WI38 (cell line): ENCODE measurements around the gene C1RL.
"Not testable (repeated sequence)": the region's sequence is repeated elsewhere in the genome, so short reads cannot be mapped to it uniquely, and the experiment has no call there.

ENCODE experiments used
- H3K4me3 ChIP-seq: 2 replicates; pipeline ENCODE4 v1.5.1; 2011; ENCODE audit warnings: low read depth, mild to moderate bottlenecking, control low read depth, low read length
- CTCF ChIP-seq: IDR thresholded peaks from 2 replicates; pipeline ENCODE4 v1.5.1; 2012; ENCODE audit warnings: low read depth, mild to moderate bottlenecking, control low read depth, low read length

C1RL gene

GRCh38 chr12:7114008-7114407 is 5.0 kb upstream of the C1RL start:
- no peak overlapping the region for H3K4me3 ChIP-seq
- no peak for TF ChIP-seq CTCF

- peak; percentile 82 for TF ChIP-seq CTCF
- no peak overlapping the region for H3K4me3 ChIP-seq
These were observed 4.4 kb upstream of the C1RL start for GRCh38 chr12:7113389-7113871.

DNA sequence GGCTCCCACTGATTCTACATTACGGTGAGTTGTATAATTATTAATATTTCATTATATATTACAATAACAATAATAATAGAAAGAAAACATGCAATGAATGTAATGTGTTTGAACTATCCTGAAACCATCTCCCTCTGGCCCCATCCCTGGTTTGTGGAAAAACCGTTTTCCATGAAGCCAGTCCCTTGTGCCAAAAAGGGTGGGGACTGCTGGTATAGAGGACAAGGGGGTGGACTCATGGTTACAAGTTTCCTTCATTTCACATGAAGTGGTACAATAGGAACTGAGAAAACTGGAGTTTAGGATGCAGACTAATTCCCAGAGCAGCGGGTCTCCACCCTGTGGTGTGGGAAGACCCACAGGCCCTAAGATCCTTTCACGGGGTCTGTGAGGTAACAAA is 3.0 kb upstream of the C1RL start:
- H3K4me3 ChIP-seq: no peak overlapping the region
- no peak for TF ChIP-seq CTCF

DNA sequence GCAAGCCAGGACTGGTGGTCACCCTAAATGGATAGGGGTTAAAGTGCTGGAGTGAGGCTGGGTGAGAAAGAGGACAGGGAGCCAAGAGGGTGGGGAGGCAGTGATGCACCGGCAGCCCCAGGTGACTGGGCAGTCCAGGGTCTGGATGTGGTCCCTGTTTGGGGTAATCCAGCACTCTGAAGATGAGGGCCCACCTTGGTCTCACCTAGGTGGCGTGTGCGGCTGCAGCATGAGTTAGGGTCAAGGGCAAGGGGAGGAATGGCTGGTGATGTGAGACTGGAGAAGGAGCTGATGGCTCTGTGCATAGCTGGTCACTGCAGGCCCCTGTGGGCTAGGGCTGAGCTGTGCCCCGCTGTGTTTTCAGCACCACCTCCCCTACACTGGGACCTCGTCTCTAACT is 1.6 kb upstream of the C1RL start:
- TF ChIP-seq CTCF: no peak
- no peak overlapping the region for H3K4me3 ChIP-seq

DNA sequence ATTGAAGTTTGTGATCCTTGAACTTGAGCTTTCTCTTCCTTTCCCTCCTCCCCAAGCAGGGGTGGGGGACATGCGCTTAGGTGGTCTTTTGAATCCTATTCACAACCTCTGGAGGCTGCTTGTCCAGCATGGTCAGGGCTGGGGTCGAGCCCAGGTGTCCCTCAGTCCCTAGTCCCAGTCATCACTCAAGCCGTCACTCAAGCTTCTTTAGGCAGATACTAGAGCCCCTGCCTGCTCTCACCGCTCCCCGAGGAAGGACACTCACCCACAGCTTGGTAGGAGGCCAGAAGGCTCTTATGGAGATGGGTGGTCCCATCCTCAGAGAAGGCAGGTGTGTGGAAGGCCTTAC is 532 bp upstream of the C1RL start:
- H3K4me3 ChIP-seq: peak overlapping the region; percentile 64
- TF ChIP-seq CTCF: no peak

DNA sequence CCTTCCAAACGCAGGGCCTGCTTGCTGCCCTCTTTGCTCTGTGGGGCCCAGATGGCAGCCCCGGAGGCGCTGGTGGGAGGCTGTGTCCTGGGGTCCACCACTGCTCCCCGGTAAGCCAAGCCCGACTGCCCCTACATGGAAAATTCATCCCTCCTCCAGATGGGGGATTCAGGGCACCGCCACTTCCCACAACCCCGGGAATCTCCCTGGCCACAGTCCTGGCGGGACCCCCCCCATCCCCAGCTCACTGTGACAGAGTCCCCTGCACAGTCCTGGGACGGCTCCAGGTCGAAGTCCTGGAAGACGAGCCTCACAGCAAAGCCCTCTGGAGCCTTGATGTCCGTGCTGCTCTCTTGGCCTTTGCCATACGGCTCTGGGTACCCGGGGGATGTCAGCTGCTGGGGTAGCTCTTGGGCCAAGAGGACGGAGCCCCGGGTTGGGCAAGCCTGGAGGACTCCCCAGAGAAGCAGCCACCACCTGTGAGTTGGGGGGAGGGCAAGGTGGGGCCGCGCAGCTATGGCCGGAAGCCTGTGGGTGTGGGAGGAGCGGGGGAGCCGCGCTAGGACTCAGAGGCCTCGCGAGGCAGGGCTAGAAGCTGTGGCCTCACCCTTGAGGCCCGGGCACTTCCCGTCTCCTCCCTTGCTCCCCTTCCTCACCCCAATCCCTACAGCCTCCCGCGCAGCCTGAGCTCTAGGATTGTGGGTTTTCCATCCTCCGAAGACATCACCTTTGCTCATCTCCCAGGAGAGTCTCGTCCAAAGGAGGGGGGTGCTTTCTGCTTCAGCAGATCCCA is 815 bp downstream of the C1RL start:
- TF ChIP-seq CTCF: no peak

DNA sequence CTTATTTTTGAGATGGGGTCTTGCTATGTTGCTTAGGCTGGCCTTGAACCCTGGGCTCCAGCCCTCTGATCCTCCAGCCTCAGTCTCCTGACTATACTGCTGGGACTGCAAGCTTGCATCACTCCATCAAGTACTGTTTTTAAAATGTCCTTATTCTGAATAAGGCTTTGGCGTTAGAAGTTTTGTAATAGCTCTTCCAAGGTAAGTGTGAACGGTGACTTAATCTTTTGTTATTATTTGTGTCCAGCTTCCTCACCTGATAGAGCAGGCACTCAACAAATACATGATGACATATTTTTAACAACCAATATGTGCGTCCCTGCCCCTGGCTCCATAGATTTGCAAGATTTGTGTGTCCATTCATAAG is 1.4 kb downstream of the C1RL start:
- TF ChIP-seq CTCF: no peak

More for the DNA sequence above, 815 bp downstream of the C1RL start:
- H3K4me3 ChIP-seq: peak overlapping the region; percentile 64

GRCh38 chr12:7107181-7107580 is 1.8 kb downstream of the C1RL start:
- H3K4me3 ChIP-seq: not testable (repeated sequence)

More for the DNA sequence above, 1.4 kb downstream of the C1RL start:
- peak overlapping the region; percentile 64 for H3K4me3 ChIP-seq
